Liver (tissue), 9 donors: ENCODE results near the gene EXOC1L. TPM values are rescaled to one million over a fixed set of nuclear protein-coding genes. Genes with fewer than 3 reads are reported as not detected.

Experiments used
- DNase-seq: peaks from one replicate; pipeline ENCODE4 v3.0.0-alpha.2; 2017; ENCODE audit warnings: low spot score
- H3K27ac ChIP-seq, 2 donors: one replicate each; pipeline ENCODE4 v1.7.0; 2013; ENCODE audit warnings: inconsistent platforms in 2 of 2, low read length in 2 of 2, control low read depth in 1 of 2, low read depth in 1 of 2, mild to moderate bottlenecking in 1 of 2
- H3K27me3 ChIP-seq, 4 donors: one replicate each; pipeline versions ENCODE4 v1.6.1 to v1.7.0; 2013; ENCODE audit warnings: low read length in 3 of 4, inconsistent platforms in 1 of 4, mild to moderate bottlenecking in 1 of 4, moderate library complexity in 1 of 4; ENCODE audit not compliant: control insufficient read depth in 4 of 4, insufficient read depth in 4 of 4
- H3K36me3 ChIP-seq, 4 donors: one replicate each; pipeline versions ENCODE4 v1.6.1 to v1.7.0; 2013; ENCODE audit warnings: low read length in 3 of 4, mild to moderate bottlenecking in 3 of 4, low read depth in 1 of 4, moderate library complexity in 1 of 4; ENCODE audit not compliant: control insufficient read depth in 4 of 4, insufficient read depth in 3 of 4
- H3K4me1 ChIP-seq, 4 donors: one replicate each; pipeline versions ENCODE4 v1.6.1 to v1.7.0; 2013; ENCODE audit warnings: low read length in 3 of 4, mild to moderate bottlenecking in 3 of 4, moderate library complexity in 1 of 4; ENCODE audit not compliant: control insufficient read depth in 4 of 4, insufficient read depth in 4 of 4
- H3K4me3 ChIP-seq, 3 donors: one replicate each; pipeline versions ENCODE4 v1.6.1 to v1.7.0; 2013; ENCODE audit warnings: low read length in 3 of 3, control low read depth in 1 of 3, low read depth in 1 of 3, mild to moderate bottlenecking in 1 of 3
- H3K9ac ChIP-seq, 2 donors: one replicate each; pipeline ENCODE4 v1.7.0; 2013; ENCODE audit warnings: low read length in 2 of 2, mild to moderate bottlenecking in 2 of 2, moderate library complexity in 2 of 2, control low read depth in 1 of 2, low read depth in 1 of 2
- H3K9me3 ChIP-seq, 4 donors: one replicate each; pipeline versions ENCODE4 v1.6.1 to v1.7.0; 2013; ENCODE audit warnings: low read length in 3 of 4; ENCODE audit not compliant: control insufficient read depth in 4 of 4
- EGR1 ChIP-seq, 2 donors: IDR thresholded peaks; 2 replicates each; pipeline ENCODE4 v1.6.1; 2016 to 2018; ENCODE audit warnings: antibody characterized with exemption in 2 of 2, low read depth in 2 of 2
- FOXA1 ChIP-seq: IDR thresholded peaks from 2 replicates; pipeline ENCODE4 v1.6.1; 2016; ENCODE audit warnings: antibody characterized with exemption
- FOXA2 ChIP-seq: IDR thresholded peaks from 2 replicates; pipeline ENCODE4 v1.6.1; 2016; ENCODE audit warnings: antibody characterized with exemption
- GABPA ChIP-seq, 2 donors: IDR thresholded peaks in 1 of 2; conservative IDR thresholded peaks in 1 of 2; 2 replicates each; pipeline ENCODE4 v1.6.1; 2016; ENCODE audit warnings: antibody characterized with exemption in 2 of 2, mild to moderate bottlenecking in 1 of 2, moderate library complexity in 1 of 2
- HNF4A ChIP-seq, 2 donors: conservative IDR thresholded peaks; 2 replicates each; pipeline ENCODE4 v1.6.1; 2016; ENCODE audit warnings: antibody characterized with exemption in 2 of 2, mild to moderate bottlenecking in 2 of 2
- HNF4G ChIP-seq: IDR thresholded peaks from 2 replicates; pipeline ENCODE4 v1.6.1; 2016; ENCODE audit warnings: antibody characterized with exemption
- JUND ChIP-seq, 2 donors: IDR thresholded peaks; 2 replicates each; pipeline ENCODE4 v1.6.1; 2016; ENCODE audit warnings: antibody characterized with exemption in 2 of 2
- NR2F2 ChIP-seq: IDR thresholded peaks from 2 replicates; pipeline ENCODE4 v1.6.1; 2016; ENCODE audit warnings: antibody characterized with exemption
- RAD21 ChIP-seq, 2 donors: IDR thresholded peaks; 2 replicates each; pipeline ENCODE4 v1.6.1; 2016; ENCODE audit warnings: antibody characterized with exemption in 2 of 2, mild to moderate bottlenecking in 2 of 2
- RXRA ChIP-seq, 2 donors: IDR thresholded peaks; 2 replicates each; pipeline ENCODE4 v1.6.1; 2017 to 2018; ENCODE audit warnings: antibody characterized with exemption in 2 of 2, mild to moderate bottlenecking in 1 of 2
- SP1 ChIP-seq: IDR thresholded peaks from 2 replicates; pipeline ENCODE4 v1.6.1; 2018; ENCODE audit warnings: antibody characterized with exemption, mild to moderate bottlenecking
- TAF1 ChIP-seq: conservative IDR thresholded peaks from 2 replicates; pipeline ENCODE4 v1.6.1; 2016; ENCODE audit warnings: antibody characterized with exemption, mild to moderate bottlenecking
- YY1 ChIP-seq: IDR thresholded peaks from 2 replicates; pipeline ENCODE4 v1.6.1; 2016; ENCODE audit warnings: antibody characterized with exemption, mild to moderate bottlenecking
- WGBS: extraction: QIAGEN DNeasy Blood & Tissue Kit; methylation state at CpG from one replicate; pipeline ENCODE4 v1.1.7; 2013; 5-methylcytosine and 5-hydroxymethylcytosine counted together
- polyA plus RNA-seq, 2 donors: library from polyadenylated mRNA; stranded (reverse) in 1 of 2; unstranded in 1 of 2; fragments of 200-250 nt in 1 of 2; fragments of >200 nt in 1 of 2; fragmentation: Nextera tagmentation in 1 of 2; extraction: Ambion mirVana in 1 of 2; gene quantifications; one replicate each; pipeline versions ENCODE4 v1.2.1 to v1.2.3, GENCODE V29; 2013 to 2015
- total RNA-seq, 2 donors: library from RNA; depleted of rRNA; stranded (reverse); fragments of >200 nt; gene quantifications; one replicate each; pipeline ENCODE4 v1.2.3, GENCODE V29; 2014
- TF ChIP-seq, protein P1 (sequence below): IDR thresholded peaks from 2 replicates; pipeline ENCODE4 v1.6.1; 2016; ENCODE audit warnings: antibody characterized with exemption
- TF ChIP-seq, protein P2 (sequence below): IDR thresholded peaks from 2 replicates; pipeline ENCODE4 v1.6.1; 2016; ENCODE audit warnings: antibody characterized with exemption
- TF ChIP-seq, protein P3 (sequence below): IDR thresholded peaks from 2 replicates; pipeline ENCODE4 v1.6.1; 2016; ENCODE audit warnings: antibody characterized with exemption
- TF ChIP-seq, protein P4 (sequence below): IDR thresholded peaks from 2 replicates; pipeline ENCODE4 v1.6.1; 2016; ENCODE audit warnings: antibody characterized with exemption, mild to moderate bottlenecking
- TF ChIP-seq, protein P5 (sequence below): fragments of 150-350 bp; IDR thresholded peaks from 2 replicates; pipeline ENCODE4 v1.5.1; 2017; ENCODE audit warnings: improper control_type of control experiment, low read depth, low read length; ENCODE audit not compliant: missing input control
- donor health status: healthy.
- donor health status: healthy.
- donor health status: healthy.
- donor health status: healthy.
- donor health status: healthy.

EXOC1L gene
- total and polyA plus RNA-seq, 4 donors, result not detected

GRCh38 chr4:55817691-55818090, 1.9 kb upstream of the EXOC1L start:
- 83% methylated on average over 3 of the region's 3 CpGs for WGBS
- Histone ChIP-seq H3K27ac (no peak overlapping the region), H3K9me3 (no peaks in the 10 kb centered on the region), H3K4me3 (no peak overlapping the region), H3K36me3 (no peaks in the 10 kb centered on the region), H3K9ac (no peak overlapping the region), H3K4me1 (no peaks in the 10 kb centered on the region), H3K27me3 (peaks cover 0 to 2% (median 0%) of the 10 kb centered on the region in 4 donors)
- TF ChIP-seq SP1, result no peak
- TF ChIP-seq, protein P1, sequence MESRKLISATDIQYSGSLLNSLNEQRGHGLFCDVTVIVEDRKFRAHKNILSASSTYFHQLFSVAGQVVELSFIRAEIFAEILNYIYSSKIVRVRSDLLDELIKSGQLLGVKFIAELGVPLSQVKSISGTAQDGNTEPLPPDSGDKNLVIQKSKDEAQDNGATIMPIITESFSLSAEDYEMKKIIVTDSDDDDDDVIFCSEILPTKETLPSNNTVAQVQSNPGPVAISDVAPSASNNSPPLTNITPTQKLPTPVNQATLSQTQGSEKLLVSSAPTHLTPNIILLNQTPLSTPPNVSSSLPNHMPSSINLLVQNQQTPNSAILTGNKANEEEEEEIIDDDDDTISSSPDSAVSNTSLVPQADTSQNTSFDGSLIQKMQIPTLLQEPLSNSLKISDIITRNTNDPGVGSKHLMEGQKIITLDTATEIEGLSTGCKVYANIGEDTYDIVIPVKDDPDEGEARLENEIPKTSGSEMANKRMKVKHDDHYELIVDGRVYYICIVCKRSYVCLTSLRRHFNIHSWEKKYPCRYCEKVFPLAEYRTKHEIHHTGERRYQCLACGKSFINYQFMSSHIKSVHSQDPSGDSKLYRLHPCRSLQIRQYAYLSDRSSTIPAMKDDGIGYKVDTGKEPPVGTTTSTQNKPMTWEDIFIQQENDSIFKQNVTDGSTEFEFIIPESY, result no peak
- no peak for TF ChIP-seq YY1
- TF ChIP-seq RXRA (IDR thresholded peaks at IDR 0.05), result no peak
- no peak for TF ChIP-seq HNF4G
- no peak for TF ChIP-seq GABPA (IDR thresholded peaks at IDR 0.05 in 1 of 2, conservative IDR thresholded peaks at IDR 0.05 in 1 of 2)
- TF ChIP-seq, protein P2, sequence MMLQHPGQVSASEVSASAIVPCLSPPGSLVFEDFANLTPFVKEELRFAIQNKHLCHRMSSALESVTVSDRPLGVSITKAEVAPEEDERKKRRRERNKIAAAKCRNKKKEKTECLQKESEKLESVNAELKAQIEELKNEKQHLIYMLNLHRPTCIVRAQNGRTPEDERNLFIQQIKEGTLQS, result no peak
- TF ChIP-seq FOXA2, result no peak
- no peak for TF ChIP-seq JUND (IDR thresholded peaks at IDR 0.05)
- no peak for TF ChIP-seq EGR1 (IDR thresholded peaks at IDR 0.05; ENCODE audit: low read depth in 2 of 2)
- no peak for TF ChIP-seq TAF1
- TF ChIP-seq RAD21 (IDR thresholded peaks at IDR 0.05), result no peak
- TF ChIP-seq, protein P3, sequence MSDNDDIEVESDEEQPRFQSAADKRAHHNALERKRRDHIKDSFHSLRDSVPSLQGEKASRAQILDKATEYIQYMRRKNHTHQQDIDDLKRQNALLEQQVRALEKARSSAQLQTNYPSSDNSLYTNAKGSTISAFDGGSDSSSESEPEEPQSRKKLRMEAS, result no peak
- TF ChIP-seq, protein P4, sequence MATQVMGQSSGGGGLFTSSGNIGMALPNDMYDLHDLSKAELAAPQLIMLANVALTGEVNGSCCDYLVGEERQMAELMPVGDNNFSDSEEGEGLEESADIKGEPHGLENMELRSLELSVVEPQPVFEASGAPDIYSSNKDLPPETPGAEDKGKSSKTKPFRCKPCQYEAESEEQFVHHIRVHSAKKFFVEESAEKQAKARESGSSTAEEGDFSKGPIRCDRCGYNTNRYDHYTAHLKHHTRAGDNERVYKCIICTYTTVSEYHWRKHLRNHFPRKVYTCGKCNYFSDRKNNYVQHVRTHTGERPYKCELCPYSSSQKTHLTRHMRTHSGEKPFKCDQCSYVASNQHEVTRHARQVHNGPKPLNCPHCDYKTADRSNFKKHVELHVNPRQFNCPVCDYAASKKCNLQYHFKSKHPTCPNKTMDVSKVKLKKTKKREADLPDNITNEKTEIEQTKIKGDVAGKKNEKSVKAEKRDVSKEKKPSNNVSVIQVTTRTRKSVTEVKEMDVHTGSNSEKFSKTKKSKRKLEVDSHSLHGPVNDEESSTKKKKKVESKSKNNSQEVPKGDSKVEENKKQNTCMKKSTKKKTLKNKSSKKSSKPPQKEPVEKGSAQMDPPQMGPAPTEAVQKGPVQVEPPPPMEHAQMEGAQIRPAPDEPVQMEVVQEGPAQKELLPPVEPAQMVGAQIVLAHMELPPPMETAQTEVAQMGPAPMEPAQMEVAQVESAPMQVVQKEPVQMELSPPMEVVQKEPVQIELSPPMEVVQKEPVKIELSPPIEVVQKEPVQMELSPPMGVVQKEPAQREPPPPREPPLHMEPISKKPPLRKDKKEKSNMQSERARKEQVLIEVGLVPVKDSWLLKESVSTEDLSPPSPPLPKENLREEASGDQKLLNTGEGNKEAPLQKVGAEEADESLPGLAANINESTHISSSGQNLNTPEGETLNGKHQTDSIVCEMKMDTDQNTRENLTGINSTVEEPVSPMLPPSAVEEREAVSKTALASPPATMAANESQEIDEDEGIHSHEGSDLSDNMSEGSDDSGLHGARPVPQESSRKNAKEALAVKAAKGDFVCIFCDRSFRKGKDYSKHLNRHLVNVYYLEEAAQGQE, result no peak
- TF ChIP-seq, protein P5, sequence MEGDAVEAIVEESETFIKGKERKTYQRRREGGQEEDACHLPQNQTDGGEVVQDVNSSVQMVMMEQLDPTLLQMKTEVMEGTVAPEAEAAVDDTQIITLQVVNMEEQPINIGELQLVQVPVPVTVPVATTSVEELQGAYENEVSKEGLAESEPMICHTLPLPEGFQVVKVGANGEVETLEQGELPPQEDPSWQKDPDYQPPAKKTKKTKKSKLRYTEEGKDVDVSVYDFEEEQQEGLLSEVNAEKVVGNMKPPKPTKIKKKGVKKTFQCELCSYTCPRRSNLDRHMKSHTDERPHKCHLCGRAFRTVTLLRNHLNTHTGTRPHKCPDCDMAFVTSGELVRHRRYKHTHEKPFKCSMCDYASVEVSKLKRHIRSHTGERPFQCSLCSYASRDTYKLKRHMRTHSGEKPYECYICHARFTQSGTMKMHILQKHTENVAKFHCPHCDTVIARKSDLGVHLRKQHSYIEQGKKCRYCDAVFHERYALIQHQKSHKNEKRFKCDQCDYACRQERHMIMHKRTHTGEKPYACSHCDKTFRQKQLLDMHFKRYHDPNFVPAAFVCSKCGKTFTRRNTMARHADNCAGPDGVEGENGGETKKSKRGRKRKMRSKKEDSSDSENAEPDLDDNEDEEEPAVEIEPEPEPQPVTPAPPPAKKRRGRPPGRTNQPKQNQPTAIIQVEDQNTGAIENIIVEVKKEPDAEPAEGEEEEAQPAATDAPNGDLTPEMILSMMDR, result no peak
- no peak for TF ChIP-seq NR2F2
- TF ChIP-seq FOXA1, result no peak
- TF ChIP-seq HNF4A (conservative IDR thresholded peaks at IDR 0.05), result no peak
- no peak for DNase-seq
